SH-SY5Y (cell line): ENCODE measurements around the gene PLCB3.

Experiments used
- GATA2 ChIP-seq: IDR thresholded peaks from 2 replicates; pipeline ENCODE4 v1.6.1; 2011; ENCODE audit warnings: mild to moderate bottlenecking, low read depth, low read length
- GATA3 ChIP-seq: IDR thresholded peaks from 2 replicates; pipeline ENCODE4 v1.6.1; 2011; ENCODE audit warnings: low read depth, mild to moderate bottlenecking, low read length, moderate library complexity

The PLCB3 gene

DNA sequence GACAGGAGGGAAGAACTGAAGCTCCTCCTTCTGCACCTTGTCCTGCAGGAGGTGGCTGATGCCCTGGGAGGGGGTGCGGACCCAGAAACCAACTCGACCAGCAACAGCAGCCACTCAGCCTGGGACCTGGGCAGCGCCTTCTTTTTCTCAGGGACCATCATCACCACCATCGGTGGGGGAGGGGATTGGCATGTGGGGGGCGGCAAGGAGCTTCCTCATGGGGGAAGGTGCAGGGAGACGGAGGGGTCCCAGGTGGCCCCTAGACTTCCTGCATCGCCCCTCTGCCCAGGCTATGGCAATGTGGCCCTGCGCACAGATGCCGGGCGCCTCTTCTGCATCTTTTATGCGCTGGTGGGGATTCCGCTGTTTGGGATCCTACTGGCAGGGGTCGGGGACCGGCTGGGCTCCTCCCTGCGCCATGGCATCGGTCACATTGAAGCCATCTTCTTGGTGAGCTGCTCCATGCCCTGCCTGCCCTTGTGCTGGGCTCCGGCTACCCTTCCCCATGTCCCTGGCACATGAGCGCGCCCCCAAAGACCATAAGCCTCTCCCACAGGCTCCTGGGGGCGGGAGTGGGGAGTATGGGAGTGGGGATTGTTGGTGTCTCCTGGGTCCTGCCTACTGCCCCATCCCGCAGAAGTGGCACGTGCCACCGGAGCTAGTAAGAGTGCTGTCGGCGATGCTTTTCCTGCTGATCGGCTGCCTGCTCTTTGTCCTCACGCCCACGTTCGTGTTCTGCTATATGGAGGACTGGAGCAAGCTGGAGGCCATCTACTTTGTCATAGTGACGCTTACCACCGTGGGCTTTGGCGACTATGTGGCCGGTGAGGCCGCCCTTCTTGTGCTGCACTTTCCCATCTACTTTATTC, 45.7 kb downstream of the PLCB3 start:
- TF ChIP-seq GATA2, result no peak
- no peak for TF ChIP-seq GATA3

DNA sequence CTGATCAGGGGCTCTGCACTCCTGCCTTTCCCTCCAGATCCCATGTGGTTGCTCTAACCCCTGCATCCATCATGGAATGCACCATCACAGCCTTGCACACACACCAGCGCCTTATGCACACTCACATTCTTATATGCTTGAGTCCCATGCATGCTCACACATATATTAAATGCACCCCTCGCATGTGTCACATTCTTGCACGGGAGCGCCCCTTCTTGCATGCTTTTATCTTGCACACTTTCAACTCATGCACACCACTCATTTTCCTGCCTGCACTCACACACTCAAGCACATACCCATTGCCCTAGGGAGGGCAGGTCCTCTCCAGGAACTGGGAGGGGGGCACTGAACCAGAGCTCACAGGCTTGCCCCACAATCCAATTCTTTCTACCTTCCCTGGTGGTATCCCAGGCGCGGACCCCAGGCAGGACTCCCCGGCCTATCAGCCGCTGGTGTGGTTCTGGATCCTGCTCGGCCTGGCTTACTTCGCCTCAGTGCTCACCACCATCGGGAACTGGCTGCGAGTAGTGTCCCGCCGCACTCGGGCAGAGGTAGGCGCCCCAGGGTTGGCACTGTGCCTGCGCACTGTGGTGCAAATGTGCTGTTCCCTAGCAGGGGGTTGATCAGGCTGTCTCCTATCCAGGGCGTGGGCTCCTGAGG, 46.5 kb downstream of the PLCB3 start:
- no peak for TF ChIP-seq GATA3
- no peak for TF ChIP-seq GATA2

GRCh38 chr11:64298966-64299846, 47.9 kb downstream of the PLCB3 start:
- TF ChIP-seq GATA2 (no peak), GATA3 (no peak)

GRCh38 chr11:64299847-64300648, 48.7 kb downstream of the PLCB3 start, which contains the start of gene CATSPERZ:
Gene CATSPERZ (plus strand): TSS chr11:64300358. CDS start chr11:64300411, 53 bp downstream.
- TF ChIP-seq GATA2, result no peak

DNA sequence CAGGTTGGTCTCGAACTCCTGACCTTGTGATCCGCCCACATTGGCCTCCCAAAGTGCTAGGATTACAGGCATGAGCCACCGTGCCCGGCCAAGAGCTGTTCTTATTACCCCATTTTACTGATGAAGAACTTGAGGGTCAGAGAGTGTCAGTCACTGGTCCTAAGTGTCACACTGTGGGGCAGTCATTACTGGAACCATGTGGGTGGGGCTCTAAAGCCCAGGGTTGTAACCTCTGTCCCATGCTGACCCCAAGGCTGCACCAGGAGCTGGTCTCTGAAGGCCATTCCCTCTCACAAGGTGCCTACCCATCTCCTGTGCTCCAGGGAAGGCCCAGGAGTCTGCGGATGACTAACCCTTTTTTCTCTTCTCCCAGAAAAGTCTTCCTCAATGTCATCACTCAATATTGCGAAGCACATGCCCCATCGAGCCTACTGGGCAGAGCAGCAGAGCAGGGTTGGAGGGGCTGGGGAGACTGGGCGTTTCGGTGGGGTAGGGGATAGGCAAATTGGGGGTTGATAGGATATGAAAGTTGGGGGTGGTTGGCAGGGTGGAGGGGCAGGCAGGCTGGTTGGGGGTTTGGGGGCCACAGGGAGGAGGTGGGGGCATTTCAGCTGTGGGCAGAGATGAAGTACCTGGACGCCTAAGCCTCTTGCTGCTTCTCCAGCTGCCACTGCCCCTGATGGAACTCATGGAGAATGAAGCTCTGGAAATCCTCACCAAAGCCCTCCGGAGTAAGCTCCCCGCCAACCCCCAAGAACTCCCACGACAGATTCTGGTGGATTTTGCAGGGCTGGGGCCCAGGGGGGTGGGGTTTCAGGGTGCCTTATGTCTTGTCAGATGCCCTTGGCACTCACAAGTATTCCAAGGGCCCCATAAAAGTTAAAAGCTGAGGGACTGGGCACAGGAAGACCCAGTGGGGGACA, 52.0 kb downstream of the PLCB3 start:
- no peak for TF ChIP-seq GATA2
- TF ChIP-seq GATA3, result no peak

DNA sequence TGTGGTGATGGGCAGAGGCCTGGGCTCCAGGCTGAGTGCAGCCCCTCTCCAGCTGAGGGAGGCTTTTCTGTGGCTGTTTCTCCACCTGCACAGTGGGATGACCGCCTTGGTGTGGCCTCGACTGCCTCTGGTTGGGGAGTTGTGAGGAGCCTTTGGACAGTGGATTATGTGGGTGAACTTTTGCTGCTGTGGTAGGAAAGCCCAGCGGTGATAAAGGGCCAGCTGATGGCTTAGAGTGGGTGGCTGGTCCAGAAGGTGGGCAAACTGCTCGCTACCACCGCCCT, 52.6 kb downstream of the PLCB3 start:
- TF ChIP-seq GATA2, result no peak
- no peak for TF ChIP-seq GATA3

- no peak for TF ChIP-seq GATA2
- no peak for TF ChIP-seq GATA3
These were observed 53.2 kb downstream of the PLCB3 start for GRCh38 chr11:64304316-64305072.

DNA sequence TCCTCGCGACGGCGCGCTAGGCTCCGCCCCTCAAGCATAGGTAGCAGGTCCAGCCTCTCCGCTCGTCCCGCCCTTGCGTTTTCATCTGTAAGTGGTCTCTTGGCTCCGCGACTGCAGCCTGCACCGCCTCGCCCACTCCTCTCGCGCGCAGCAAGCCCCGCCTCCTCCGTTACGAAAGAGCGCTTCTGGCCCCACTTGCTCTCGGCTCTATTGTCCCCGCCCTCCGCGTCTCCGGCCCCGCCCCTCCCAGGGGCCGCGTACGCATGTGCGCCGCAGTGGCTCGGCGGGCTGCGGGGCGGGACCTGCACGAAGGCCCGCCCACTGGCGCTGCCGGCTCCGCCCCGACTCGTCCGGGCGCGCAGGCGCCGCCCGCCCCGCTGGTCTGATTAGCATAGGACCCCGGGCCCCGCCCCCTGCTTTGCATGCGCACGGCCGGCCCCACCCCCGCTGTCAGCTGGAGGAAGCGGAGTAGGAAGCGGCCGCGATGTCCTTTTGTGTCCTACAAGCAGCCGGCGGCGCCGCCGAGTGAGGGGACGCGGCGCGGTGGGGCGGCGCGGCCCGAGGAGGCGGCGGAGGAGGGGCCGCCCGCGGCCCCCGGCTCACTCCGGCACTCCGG, 53.9 kb downstream of the PLCB3 start, which contains the start of gene ESRRA:
ESRRA (plus strand) TSS at position 450 of the 616 bp plus-strand sequence. CDS start 1,656 bp downstream, outside the sequence.
- TF ChIP-seq GATA2, result no peak
- TF ChIP-seq GATA3, result no peak

GRCh38 chr11:64305691-64306562, 54.6 kb downstream of the PLCB3 start:
- TF ChIP-seq GATA3 (no peak), GATA2 (no peak)

DNA sequence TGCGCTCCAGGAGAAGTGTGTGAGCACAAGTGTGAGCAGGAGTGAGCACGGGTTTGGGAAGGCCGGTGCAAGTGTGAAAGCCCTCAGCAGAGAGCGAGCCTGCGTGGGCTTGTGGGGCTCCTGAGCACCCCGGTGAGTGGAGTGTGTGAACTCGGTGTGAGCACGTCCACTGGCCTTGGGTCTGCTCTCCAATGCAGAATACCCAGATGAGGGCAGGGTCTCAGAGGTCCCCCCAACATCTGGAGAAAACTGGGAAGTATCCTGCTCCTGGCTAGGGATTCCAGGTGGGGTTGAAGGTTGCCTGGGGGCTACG, 55.2 kb downstream of the PLCB3 start:
- TF ChIP-seq GATA3 (no peak), GATA2 (no peak)
